ENCODE measurements around the gene MLLT3.

Gene MLLT3

DNA sequence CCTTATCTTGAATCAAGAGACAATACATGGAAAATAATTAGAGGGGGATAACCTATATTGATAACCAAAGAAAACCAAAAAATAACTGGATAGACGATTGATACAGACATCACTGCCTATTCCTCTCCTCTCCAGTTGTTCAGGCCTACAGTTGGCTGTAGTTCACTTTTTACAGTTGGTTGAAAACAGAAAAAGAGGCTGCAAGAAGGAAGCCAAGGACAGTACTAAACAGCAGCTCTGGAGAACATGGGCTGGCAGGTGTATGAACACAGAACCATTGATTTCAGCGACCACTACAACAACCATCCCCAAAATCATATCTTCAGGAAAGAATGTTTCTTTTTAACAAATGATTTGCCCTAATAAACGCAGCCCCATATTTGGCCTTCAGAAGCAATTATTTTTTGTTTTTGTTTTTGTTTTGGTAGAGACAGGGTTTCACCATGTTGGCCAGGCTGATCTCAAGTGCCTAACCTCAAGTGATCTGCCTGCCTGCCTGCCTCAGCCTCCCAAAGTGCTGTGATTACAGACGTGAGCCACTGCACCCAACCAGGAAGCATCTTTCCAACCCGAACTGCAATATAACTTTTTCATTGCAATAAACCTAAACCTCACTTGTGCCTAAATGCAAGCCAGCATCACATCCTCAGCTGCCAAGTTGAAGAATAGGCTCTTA is 64.3 kb downstream of the MLLT3 start:
- Histone ChIP-seq H3K27me3 (ENCODE audit: insufficient read depth, low read length, poor library complexity, severe bottlenecking) (no peaks in the 10 kb centered on the region), H3K9me3 (ENCODE audit: insufficient read depth, low read depth, low read length) (no peaks in the 10 kb centered on the region), H3K9me2 (replicated peaks; ENCODE audit: low read depth, low read length) (no peaks in the 10 kb centered on the region), H3K4me2 (ENCODE audit: low read depth, low read length, poor library complexity, severe bottlenecking) (peak overlapping the region; percentile 33), H3K4me1 (ENCODE audit: insufficient read depth, low read length, poor library complexity, severe bottlenecking) (peaks cover 50% of the 10 kb centered on the region), H3K36me3 (ENCODE audit: insufficient read depth, low read length) (no peaks in the 10 kb centered on the region), H4K20me1 (ENCODE audit: insufficient read depth, low read length, poor library complexity, severe bottlenecking) (peaks cover 34% of the 10 kb centered on the region), H3F3A (ENCODE audit: low read depth) (no peaks in the 10 kb centered on the region), H3K9ac (ENCODE audit: low read depth, low read length, poor library complexity, severe bottlenecking) (no peak overlapping the region), H3K4me3 (ENCODE audit: low read length, poor library complexity, severe bottlenecking) (no peak overlapping the region), H3K79me2 (ENCODE audit: insufficient read depth, low read length) (peaks cover 88% of the 10 kb centered on the region), H2AFZ (ENCODE audit: low read length) (no peak overlapping the region)
- TF ChIP-seq EZH2phosphoT487 (IDR thresholded peaks at IDR 0.05; ENCODE audit: borderline replicate concordance): no peak
- TF ChIP-seq, protein P1, sequence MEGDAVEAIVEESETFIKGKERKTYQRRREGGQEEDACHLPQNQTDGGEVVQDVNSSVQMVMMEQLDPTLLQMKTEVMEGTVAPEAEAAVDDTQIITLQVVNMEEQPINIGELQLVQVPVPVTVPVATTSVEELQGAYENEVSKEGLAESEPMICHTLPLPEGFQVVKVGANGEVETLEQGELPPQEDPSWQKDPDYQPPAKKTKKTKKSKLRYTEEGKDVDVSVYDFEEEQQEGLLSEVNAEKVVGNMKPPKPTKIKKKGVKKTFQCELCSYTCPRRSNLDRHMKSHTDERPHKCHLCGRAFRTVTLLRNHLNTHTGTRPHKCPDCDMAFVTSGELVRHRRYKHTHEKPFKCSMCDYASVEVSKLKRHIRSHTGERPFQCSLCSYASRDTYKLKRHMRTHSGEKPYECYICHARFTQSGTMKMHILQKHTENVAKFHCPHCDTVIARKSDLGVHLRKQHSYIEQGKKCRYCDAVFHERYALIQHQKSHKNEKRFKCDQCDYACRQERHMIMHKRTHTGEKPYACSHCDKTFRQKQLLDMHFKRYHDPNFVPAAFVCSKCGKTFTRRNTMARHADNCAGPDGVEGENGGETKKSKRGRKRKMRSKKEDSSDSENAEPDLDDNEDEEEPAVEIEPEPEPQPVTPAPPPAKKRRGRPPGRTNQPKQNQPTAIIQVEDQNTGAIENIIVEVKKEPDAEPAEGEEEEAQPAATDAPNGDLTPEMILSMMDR (conservative IDR thresholded peaks at IDR 0.05; ENCODE audit: low read length): no peak

- Histone ChIP-seq H4K20me1 (ENCODE audit: insufficient read depth, low read length, poor library complexity, severe bottlenecking) (peaks cover 40% of the 10 kb centered on the region), H3F3A (ENCODE audit: low read depth) (no peaks in the 10 kb centered on the region), H3K27me3 (ENCODE audit: insufficient read depth, low read length, poor library complexity, severe bottlenecking) (no peaks in the 10 kb centered on the region), H3K79me2 (ENCODE audit: insufficient read depth, low read length) (peaks cover 87% of the 10 kb centered on the region), H3K36me3 (ENCODE audit: insufficient read depth, low read length) (no peaks in the 10 kb centered on the region), H3K4me3 (ENCODE audit: low read length, poor library complexity, severe bottlenecking) (no peak overlapping the region), H3K9me2 (replicated peaks; ENCODE audit: low read depth, low read length) (no peaks in the 10 kb centered on the region), H3K4me1 (ENCODE audit: insufficient read depth, low read length, poor library complexity, severe bottlenecking) (peaks cover 53% of the 10 kb centered on the region), H3K9ac (ENCODE audit: low read depth, low read length, poor library complexity, severe bottlenecking) (no peak overlapping the region), H3K9me3 (ENCODE audit: insufficient read depth, low read depth, low read length) (no peaks in the 10 kb centered on the region), H2AFZ (ENCODE audit: low read length) (no peak overlapping the region), H3K4me2 (ENCODE audit: low read depth, low read length, poor library complexity, severe bottlenecking) (peak overlapping the region; percentile 33)
- no peak for TF ChIP-seq EZH2phosphoT487 (IDR thresholded peaks at IDR 0.05; ENCODE audit: borderline replicate concordance)
- TF ChIP-seq, protein P1 (conservative IDR thresholded peaks at IDR 0.05; ENCODE audit: low read length): no peak
Measured at GRCh38 chr9:20557285-20557684, 65.0 kb downstream of the MLLT3 start.

DNA sequence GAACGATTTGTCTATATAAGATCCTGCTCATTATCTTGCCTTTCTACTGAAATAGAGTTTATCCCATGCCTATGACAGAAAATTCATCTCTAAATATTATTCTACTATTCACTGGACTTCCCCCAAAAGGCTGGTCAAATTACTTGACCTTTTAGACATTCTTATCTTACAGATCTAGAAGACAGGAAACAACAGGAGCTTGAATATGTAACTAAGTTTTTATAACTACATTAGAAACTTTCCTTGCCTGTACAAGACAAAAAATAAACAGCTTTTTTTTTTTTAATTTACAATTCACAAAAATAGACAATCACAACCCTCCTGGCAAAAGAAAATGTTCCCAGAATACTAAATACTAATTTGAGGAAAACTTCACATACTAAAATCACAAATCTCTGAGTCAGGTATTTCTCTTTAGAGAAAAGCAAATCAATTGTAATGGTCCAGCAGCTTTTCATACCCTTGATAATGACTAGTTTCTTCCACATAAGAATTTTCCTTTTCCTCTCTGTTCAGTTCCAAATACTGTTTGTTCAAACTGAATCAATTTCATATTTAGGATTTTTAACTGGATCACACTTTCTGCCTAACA is 68.6 kb downstream of the MLLT3 start:
- Histone ChIP-seq H3K27me3 (ENCODE audit: insufficient read depth, low read length, poor library complexity, severe bottlenecking) (no peaks in the 10 kb centered on the region), H3K9me3 (ENCODE audit: insufficient read depth, low read depth, low read length) (no peaks in the 10 kb centered on the region), H3K36me3 (ENCODE audit: insufficient read depth, low read length) (no peaks in the 10 kb centered on the region), H3K4me3 (ENCODE audit: low read length, poor library complexity, severe bottlenecking) (no peak overlapping the region), H4K20me1 (ENCODE audit: insufficient read depth, low read length, poor library complexity, severe bottlenecking) (peaks cover 48% of the 10 kb centered on the region), H3K4me2 (ENCODE audit: low read depth, low read length, poor library complexity, severe bottlenecking) (peak overlapping the region; percentile 24), H2AFZ (ENCODE audit: low read length) (no peak overlapping the region), H3K9me2 (replicated peaks; ENCODE audit: low read depth, low read length) (no peaks in the 10 kb centered on the region), H3K79me2 (ENCODE audit: insufficient read depth, low read length) (peaks cover 89% of the 10 kb centered on the region), H3F3A (ENCODE audit: low read depth) (no peaks in the 10 kb centered on the region), H3K9ac (ENCODE audit: low read depth, low read length, poor library complexity, severe bottlenecking) (no peak overlapping the region), H3K4me1 (ENCODE audit: insufficient read depth, low read length, poor library complexity, severe bottlenecking) (peaks cover 56% of the 10 kb centered on the region)
- no peak for TF ChIP-seq EZH2phosphoT487 (IDR thresholded peaks at IDR 0.05; ENCODE audit: borderline replicate concordance)
- TF ChIP-seq, protein P1 (conservative IDR thresholded peaks at IDR 0.05; ENCODE audit: low read length): no peak

Data from Loucy (cell line).